IPS-15b (cell line): ENCODE measurements around the gene GIMAP1.

Experiments
- H3K27me3 ChIP-seq: one replicate; pipeline ENCODE4 v1.6.1; 2013; ENCODE audit warnings: low read length; ENCODE audit not compliant: control insufficient read depth, insufficient read depth
- H3K36me3 ChIP-seq: one replicate; pipeline ENCODE4 v1.6.1; 2013; ENCODE audit warnings: low read length; ENCODE audit not compliant: control insufficient read depth, insufficient read depth
- H3K4me1 ChIP-seq: one replicate; pipeline ENCODE4 v1.6.1; 2013; ENCODE audit warnings: mild to moderate bottlenecking, low read length; ENCODE audit not compliant: control insufficient read depth, insufficient read depth
- H3K4me3 ChIP-seq: one replicate; pipeline ENCODE4 v1.5.1; 2013; ENCODE audit warnings: low read depth, low read length
- H3K9ac ChIP-seq: one replicate; pipeline ENCODE4 v1.6.1; 2013; ENCODE audit warnings: low read depth, mild to moderate bottlenecking, low read length
- H3K9me3 ChIP-seq: one replicate; pipeline ENCODE4 v1.6.1; 2013; ENCODE audit warnings: mild to moderate bottlenecking, low read length; ENCODE audit not compliant: control insufficient read depth, insufficient read depth

The GIMAP1 gene

DNA sequence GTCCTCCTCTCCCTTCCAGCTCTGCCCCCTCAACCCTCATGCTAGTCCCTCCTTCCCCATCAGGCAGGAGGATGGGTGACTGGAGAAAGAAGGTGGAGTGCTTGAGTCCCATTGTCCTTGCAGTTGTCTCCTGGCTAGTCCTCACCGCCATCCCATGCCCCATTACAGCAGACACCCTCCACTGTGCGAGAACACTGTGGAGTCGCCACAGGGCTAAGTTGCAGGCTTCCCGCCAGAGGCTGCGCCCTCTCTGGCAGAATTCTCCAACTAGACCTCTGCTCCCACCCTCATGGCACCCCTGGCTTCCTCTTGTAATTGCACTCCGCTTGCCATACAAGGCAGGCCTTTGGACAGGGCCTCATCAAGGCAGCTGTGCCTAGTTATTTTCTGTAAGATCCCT is 27.8 kb upstream of the GIMAP1 start:
- peaks cover 8% of the 10 kb centered on the region for H3K27me3 ChIP-seq
- H3K4me1 ChIP-seq, result peaks cover 7% of the 10 kb centered on the region
- H3K4me3 ChIP-seq, result no peak overlapping the region
- H3K36me3 ChIP-seq, result no peaks in the 10 kb centered on the region
- no peak overlapping the region for H3K9ac ChIP-seq
- no peaks in the 10 kb centered on the region for H3K9me3 ChIP-seq

DNA sequence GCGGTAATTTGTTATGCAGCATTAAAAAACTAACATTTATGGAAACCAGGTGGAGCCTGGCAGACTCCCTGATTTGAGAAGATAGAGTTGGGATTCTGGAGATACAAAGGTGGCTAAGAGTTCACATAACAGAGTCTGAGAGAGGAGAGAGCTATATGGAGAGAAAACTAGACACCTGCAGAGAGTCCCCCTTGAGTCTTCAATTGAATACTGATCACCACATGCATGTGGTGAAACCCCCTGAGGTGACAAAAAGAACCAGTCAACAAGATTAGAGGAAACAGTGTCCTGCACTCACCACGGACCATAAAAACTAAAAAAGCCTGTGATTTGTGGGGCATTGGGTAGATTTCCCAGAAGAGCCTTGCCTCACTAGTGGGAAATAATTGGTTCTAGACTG is 20.8 kb upstream of the GIMAP1 start:
- H3K4me3 ChIP-seq, result no peak overlapping the region
- no peaks in the 10 kb centered on the region for H3K36me3 ChIP-seq
- no peaks in the 10 kb centered on the region for H3K9me3 ChIP-seq
- H3K4me1 ChIP-seq, result no peaks in the 10 kb centered on the region
- H3K9ac ChIP-seq, result no peak overlapping the region
- no peaks in the 10 kb centered on the region for H3K27me3 ChIP-seq

DNA sequence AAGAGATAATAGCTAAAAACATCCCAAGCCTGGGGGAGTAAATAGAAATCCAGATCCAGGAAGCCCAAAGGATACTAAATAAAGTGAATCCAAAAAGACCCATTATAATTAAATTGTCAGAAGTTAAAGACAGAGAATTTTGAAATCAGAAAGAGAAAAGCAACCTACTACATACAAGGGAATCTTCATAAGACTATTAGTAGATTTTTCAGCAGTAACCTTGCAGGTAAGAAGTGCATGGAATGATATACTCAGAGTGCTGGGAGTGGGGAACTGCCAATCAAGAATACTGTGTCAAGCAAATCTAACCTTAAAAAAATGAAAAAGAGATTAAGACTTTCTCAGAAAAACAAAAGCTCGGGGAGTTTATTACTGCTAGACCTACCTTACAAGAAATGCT is 13.2 kb upstream of the GIMAP1 start:
- Histone ChIP-seq H3K9me3 (peaks cover 5% of the 10 kb centered on the region), H3K36me3 (no peaks in the 10 kb centered on the region), H3K9ac (no peak overlapping the region), H3K4me1 (no peaks in the 10 kb centered on the region), H3K27me3 (no peaks in the 10 kb centered on the region), H3K4me3 (no peak overlapping the region)

DNA sequence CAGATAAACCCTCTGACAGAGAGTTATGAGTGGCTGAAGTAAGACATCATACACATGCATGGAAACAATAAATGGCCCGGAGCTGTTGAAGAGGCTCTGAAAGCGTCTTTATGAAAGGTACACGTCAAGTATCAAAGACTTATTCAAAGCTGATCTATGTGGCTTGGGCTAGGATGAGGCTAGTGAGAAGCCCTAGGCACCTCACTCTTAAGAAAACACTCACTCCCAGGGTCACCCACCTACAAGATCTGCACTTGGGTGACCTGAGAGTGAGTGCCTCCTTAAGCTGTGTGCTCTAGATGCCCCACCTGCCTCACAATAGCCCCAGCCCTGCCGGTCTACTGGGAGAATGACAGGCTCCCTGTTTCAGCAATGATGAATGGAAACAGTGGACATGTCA is 1.1 kb upstream of the GIMAP1 start:
- Histone ChIP-seq H3K36me3 (no peaks in the 10 kb centered on the region), H3K9ac (no peak overlapping the region), H3K4me3 (no peak overlapping the region), H3K4me1 (no peaks in the 10 kb centered on the region), H3K9me3 (no peaks in the 10 kb centered on the region), H3K27me3 (peaks cover 27% of the 10 kb centered on the region)

DNA sequence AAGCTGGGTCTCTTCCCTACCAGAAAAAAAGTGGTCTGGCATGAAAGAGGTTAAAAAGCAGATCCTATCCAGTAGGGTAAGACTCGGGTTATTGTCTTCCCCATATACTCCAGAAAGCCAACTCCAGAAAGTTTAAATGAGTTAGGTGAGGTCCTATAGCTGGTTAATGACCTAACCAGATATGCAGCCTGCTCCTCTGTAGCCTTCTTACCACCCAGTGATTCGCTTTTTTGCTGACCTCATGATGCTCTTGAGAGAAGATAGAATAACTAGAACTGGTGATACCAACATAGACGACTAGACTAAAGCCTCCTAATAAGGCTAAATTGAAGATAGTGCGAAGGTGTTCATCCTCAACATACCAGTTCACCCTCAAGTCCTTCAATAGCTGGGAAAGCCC is 675 bp upstream of the GIMAP1 start:
- no peak overlapping the region for H3K4me3 ChIP-seq
- peaks cover 27% of the 10 kb centered on the region for H3K27me3 ChIP-seq
- H3K9me3 ChIP-seq, result no peaks in the 10 kb centered on the region
- H3K36me3 ChIP-seq, result no peaks in the 10 kb centered on the region
- no peaks in the 10 kb centered on the region for H3K4me1 ChIP-seq
- no peak overlapping the region for H3K9ac ChIP-seq

DNA sequence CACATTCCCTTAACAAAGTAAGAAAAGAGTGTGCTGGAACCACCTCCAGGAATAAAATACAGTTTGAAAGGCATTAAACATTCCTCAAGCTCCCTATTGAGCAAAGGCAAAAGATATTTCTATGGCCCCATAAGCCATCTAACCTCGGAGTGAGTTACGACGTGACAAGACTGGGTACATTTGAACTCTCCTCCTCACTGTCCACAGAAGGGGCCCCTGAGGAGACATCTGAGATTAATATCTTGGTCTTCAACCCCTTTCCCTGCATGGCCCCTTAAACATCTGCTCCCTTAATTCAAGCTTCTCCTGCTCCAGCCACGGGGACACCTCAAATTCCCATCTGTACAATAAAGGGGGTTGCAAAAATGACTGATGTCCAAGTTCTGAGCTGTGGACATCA is 526 bp downstream of the GIMAP1 start:
- Histone ChIP-seq H3K9ac (no peak overlapping the region), H3K4me3 (no peak overlapping the region), H3K27me3 (peaks cover 32% of the 10 kb centered on the region), H3K9me3 (no peaks in the 10 kb centered on the region), H3K4me1 (no peaks in the 10 kb centered on the region), H3K36me3 (no peaks in the 10 kb centered on the region)

DNA sequence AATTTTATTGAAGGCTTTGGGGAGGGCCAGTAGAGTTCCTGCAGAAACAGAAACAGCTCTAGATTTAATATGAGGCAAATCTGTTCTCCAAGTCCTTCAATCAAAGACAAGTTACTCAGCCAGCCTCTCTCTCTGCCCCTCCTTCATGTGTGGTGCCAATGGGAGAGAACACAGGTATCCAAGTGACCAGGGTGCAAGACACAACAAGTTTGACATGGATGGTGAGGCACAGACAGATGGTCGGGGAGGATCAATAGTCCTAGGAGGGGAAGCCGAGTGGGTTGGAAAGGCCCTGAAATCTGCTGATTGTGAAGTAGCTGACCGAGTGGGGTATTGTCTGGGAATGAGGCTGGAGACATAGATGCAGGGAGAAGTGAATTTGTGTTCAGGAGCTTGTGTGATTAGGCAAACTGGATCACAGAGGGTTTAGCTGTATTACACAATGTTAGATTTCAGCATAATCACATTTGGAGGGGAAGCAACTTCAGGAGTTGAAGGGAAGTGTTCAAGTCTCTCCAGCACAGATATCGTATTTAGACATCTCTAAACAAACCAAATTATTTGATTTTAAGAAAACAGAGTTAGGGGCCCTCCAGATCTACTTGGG is 1.5 kb downstream of the GIMAP1 start:
- H3K27me3 ChIP-seq, result peaks cover 40% of the 10 kb centered on the region
- H3K9ac ChIP-seq, result no peak overlapping the region
- no peaks in the 10 kb centered on the region for H3K36me3 ChIP-seq
- H3K4me1 ChIP-seq, result no peaks in the 10 kb centered on the region
- no peaks in the 10 kb centered on the region for H3K9me3 ChIP-seq
- no peak overlapping the region for H3K4me3 ChIP-seq

DNA sequence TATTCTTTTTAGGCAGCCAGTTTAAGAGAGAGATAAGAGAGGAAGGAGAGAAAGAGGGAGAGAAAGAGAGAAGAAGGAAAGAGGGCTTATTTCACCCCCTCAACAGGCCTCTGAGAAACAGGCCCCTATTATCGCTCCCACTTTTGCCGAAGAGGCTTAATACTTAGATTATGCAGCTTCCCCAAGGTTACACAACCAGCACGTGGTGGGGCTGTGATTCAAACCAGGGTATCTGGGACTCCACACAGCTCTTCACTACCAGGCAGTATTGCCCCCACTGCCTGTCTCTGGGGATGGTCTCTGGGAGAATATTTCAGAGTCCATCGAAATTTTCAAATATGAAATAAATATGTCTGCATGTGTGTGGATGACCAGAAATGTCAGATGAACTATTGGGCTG is 3.0 kb downstream of the GIMAP1 start:
- no peak overlapping the region for H3K9ac ChIP-seq
- peaks cover 50% of the 10 kb centered on the region for H3K27me3 ChIP-seq

DNA sequence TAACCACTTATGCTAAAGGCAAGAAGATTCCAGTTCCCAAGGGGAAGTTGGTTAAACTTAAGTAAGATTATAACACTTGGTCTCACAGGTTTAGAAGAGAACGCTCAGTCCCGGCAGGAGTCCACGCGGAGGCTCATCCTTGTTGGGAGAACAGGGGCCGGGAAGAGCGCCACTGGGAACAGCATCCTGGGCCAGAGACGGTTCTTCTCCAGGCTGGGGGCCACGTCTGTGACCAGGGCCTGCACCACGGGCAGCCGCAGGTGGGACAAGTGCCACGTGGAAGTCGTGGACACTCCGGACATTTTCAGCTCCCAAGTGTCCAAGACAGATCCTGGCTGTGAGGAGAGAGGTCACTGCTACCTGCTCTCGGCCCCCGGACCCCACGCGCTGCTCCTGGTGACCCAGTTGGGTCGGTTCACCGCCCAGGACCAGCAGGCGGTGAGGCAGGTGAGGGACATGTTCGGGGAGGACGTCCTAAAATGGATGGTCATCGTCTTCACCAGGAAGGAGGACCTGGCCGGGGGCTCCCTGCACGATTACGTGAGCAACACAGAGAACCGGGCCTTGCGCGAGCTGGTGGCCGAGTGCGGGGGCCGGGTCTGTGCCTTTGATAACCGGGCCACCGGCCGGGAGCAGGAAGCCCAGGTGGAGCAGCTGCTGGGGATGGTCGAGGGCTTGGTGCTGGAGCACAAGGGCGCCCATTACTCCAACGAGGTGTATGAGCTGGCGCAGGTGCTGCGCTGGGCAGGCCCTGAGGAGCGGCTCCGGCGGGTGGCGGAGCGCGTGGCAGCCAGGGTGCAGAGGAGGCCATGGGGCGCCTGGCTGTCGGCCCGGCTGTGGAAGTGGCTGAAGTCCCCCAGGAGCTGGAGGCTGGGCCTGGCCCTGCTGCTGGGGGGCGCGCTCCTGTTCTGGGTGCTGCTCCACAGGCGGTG is 3.8 kb downstream of the GIMAP1 start:
- Histone ChIP-seq H3K36me3 (no peaks in the 10 kb centered on the region), H3K4me1 (no peaks in the 10 kb centered on the region), H3K27me3 (peaks cover 50% of the 10 kb centered on the region)

More for the DNA sequence above, 3.0 kb downstream of the GIMAP1 start:
- Histone ChIP-seq H3K4me3 (no peak overlapping the region), H3K36me3 (no peaks in the 10 kb centered on the region), H3K9me3 (no peaks in the 10 kb centered on the region), H3K4me1 (no peaks in the 10 kb centered on the region)

DNA sequence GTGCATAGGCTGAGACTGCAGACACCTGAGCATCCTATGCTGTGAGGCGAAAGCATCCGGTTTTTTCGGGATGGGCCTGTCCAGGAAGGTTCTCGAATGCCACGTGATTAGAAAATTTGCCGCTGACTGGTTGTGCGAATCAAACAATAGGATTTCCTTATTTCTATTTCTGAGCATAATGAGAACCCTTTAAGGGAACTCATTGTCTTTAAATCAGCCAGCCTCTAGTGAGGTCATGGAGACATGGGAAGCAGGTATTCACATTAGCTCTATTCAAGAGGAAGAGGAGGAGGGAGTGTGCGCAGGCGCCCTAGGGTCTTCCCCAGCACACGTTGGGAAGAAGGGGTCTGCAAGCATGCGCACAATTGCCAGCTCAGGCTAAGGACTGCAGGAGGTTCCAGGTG is 5.6 kb downstream of the GIMAP1 start:
- no peaks in the 10 kb centered on the region for H3K9me3 ChIP-seq
- H3K36me3 ChIP-seq, result no peaks in the 10 kb centered on the region
- H3K4me1 ChIP-seq, result no peaks in the 10 kb centered on the region
- H3K9ac ChIP-seq, result no peak overlapping the region
- H3K27me3 ChIP-seq, result peaks cover 48% of the 10 kb centered on the region
- H3K4me3 ChIP-seq, result no peak overlapping the region

More for the DNA sequence above, 3.8 kb downstream of the GIMAP1 start:
- Histone ChIP-seq H3K9me3 (no peaks in the 10 kb centered on the region), H3K4me3 (no peak overlapping the region), H3K9ac (no peak overlapping the region)

DNA sequence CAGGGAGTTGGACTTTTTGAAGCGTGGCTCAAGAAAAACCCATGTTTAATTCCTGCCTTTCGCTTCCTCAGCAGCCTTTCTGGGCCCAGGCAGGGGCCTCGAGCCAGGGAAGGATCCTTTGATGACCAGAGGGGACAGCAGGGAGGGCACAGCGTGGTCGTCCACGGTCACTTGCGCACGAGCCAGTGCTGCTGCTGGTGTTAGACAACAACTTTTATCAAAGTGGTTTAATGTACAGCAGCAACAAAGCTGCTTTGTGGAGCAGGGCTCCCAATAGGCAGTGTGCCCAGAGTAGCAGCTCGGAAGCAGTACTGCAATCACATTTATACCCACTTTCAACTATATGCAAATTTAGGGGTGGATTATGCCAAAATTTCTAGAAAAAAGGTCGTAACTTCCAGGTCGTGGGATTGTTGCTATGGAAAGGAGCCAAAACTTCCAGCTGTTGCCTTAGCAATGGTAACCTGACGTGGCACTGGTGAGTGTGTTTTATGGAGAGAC is 6.1 kb downstream of the GIMAP1 start:
- Histone ChIP-seq H3K9me3 (no peaks in the 10 kb centered on the region), H3K4me3 (no peak overlapping the region), H3K9ac (no peak overlapping the region), H3K27me3 (peaks cover 50% of the 10 kb centered on the region), H3K4me1 (no peaks in the 10 kb centered on the region), H3K36me3 (no peaks in the 10 kb centered on the region)

DNA sequence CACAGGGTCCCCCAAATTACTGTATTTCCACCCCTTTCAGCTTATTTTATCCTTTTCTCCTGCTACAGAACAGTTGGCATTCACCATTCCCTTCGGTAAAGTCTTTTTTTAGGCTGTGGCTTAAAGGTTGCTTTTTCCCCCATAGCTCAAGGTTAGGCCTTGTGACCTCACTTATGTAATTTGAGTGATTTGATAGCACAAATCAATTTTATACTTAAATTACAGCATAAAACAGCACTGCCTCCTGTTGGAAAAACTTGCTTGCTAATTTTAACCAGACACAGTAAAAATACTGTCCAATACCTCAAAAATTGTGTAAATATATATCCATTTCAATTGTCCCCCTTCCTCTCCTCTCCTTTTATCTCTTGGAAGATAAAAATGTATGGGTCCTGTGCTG is 7.1 kb downstream of the GIMAP1 start:
- Histone ChIP-seq H3K27me3 (peaks cover 54% of the 10 kb centered on the region), H3K36me3 (no peaks in the 10 kb centered on the region), H3K4me3 (no peak overlapping the region), H3K9ac (no peak overlapping the region), H3K4me1 (no peaks in the 10 kb centered on the region), H3K9me3 (no peaks in the 10 kb centered on the region)
